GM19324 (cell line): ENCODE results near the gene MBNL2.
A peak's percentile ranks its signal among the peaks of the same experiment; 100 is the strongest.
"Not testable (repeated sequence)": the region's sequence is repeated elsewhere in the genome, so short reads cannot be mapped to it uniquely, and the experiment has no call there.

Experiments used
- ATAC-seq: cut with Tn5 transposase; IDR thresholded peaks from one replicate; pipeline ENCODE4 v1.9.1; 2021; ENCODE audit warnings: mild to moderate bottlenecking, moderate library complexity; ENCODE audit not compliant: unreplicated experiment, low FRiP score

MBNL2 gene

DNA sequence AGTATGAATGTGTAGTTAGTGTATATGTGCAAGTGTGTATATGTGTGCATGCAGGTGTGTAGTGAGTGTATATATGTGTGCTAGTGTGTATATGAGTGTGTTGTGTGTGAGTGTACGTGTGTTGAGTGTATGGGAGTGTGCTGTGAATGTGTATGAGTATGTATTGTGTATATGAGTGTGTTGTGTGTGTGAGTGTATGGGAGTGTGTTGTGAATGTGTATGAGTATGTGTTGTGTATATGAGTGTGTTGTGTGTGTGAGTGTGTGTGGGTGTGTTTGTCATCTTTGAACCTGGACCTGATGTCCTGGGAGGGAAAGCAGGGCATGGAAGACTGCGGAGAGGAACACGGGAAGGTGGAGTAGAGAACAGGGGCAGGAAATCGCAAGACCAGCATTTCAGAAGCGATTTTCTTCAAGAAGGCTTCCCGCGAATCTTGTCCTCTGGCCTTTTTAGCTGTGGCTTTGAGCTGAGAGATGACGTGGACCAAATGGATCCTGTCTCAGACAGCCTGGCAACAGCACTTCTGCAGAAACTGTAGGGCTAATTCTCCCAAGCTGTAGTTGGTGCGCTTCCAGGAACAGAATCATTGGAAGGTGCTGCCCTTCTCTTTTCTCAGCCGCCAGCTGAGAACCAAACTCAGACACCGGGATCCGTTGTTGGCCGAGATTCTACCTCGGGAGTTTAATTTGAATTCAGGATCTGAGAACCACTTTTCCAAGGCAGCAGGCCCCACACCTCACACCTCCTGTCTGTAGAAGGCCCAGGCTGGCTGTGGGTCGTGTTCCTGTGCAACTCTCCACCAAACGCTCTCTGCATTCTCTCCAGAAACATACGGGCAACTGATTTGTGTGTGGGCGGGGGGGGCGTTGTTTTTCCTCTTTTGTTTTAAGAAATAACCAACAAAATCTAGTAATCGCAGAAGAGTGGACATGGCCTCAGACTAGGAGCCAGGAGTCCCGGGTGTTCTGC lies 117.2 kb downstream of the MBNL2 start:
- no peak for ATAC-seq

DNA sequence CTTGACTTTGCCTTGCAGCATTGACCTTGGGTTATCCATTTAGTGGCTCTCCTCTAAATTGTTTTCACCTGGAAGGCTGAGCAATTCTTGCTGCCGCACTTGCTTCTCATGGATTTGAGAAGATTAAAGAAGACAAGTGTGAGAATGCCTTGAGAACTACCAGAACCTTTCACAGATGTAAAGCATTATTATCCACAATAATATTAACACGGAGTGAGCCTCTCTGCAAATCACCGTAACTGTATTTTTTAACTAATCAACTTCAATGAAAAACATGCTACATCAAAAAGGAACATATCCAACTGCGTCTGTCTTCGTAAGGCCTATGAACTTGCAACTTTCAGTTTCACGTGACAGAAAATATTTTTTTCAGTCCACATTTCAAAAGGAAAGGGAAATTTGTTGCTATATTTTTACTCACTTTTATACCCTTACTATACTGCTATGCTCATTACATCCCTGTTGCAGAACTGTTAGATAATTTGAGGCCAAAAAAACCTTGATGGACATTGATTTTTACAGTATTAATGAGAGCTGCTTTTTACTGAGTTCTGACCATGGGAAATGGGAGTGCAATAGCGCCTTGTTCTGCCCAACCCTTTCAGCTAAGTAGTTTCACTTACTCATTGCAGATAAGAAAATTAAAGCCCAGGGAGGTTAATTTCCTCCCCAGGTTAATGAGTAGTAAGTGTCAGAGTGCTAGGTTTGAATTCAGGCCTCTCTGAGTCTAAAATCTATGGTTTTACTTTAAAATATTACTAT lies 118.0 kb downstream of the MBNL2 start:
- peak; percentile 57 for ATAC-seq

DNA sequence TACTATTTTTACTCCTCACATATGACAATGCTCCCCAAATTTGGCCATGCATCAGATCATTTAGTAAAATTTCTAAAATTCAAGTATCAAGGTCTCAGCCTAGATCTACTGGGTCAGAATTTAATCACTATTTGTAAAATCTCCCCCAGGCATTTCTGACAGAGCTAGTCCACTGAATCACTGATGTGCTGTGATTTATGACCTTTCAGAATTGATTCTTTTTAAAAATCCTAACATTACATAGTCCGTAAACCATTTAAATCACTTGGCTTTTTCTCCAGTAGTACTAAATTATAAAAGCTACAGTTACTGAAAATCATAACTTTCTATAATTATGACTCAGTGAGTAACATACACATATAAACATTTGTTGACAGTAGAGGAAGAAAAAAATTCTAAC lies 119.0 kb downstream of the MBNL2 start:
- ATAC-seq, result no peak

DNA sequence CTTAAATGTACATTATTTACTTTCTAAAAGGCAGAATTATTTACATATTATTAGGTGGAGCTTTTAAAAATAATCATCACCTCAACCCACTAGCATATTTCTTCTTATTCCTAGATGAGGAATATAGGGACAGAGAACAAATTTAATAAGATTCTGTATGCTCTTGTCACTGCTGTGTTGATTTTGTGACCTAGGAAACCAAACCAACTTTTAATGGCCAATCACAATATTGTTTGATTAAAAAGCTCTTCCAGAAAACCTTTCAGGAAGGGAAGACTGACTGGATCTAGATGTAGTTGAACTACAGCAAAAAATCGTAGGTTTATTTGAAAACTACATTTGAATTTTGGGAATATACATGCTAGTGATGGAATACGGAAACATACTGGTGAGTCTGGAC lies 120.0 kb downstream of the MBNL2 start:
- ATAC-seq, result no peak

DNA sequence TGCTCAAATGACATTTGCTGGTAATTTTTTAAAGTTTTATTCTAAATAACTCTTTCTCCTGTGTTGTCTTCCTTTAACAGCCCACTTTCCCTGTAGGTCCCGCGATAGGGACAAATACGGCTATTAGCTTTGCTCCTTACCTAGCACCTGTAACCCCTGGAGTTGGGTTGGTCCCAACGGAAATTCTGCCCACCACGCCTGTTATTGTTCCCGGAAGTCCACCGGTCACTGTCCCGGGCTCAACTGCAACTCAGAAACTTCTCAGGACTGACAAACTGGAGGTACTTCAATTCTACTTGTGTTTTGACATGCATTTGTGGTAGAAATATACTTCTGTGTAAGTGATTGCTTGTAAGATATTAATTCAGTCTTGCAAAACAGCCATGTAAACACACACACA lies 120.8 kb downstream of the MBNL2 start:
- no peak for ATAC-seq

DNA sequence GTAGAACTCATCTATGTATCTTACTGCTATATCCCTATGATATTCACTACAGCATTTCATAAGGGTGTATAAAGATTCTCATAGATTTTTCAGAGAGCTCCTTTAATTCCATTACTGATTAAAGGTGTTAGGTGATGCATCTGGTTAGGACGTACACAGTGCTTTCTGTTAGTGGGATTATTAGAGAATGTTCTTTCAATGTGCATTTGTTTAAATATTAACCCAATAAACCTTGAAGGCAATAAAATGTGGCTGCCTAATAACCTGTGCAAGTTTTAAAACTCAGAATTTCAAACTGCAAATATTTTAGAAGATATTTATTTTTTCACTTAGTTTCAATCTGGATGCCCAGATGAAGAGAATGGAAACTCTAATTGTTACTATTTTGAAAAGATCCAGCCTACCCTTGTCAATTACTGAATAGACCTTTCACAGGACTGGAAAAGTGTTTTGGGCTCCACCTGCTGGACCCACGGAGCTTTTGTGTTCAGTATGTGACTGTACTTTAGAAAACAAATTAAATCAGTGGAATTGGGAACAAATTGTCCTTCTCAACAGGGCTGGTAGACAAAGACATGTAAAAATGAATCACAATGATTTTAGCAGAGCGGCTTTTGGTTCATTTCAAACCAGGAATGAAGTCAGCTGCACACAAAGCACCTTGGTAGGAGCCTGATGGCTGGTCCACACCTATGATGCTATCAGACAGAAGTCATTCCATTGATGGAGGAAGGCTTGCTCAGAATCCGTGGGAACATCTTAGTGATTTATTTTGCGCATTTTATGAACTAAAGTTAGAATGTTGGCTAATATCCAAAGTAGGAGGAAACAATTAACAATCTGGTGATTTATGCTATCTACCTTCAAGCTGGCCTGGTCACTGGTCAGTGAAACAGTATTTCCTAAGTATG lies 122.4 kb downstream of the MBNL2 start:
- peak; percentile 52 for ATAC-seq

DNA sequence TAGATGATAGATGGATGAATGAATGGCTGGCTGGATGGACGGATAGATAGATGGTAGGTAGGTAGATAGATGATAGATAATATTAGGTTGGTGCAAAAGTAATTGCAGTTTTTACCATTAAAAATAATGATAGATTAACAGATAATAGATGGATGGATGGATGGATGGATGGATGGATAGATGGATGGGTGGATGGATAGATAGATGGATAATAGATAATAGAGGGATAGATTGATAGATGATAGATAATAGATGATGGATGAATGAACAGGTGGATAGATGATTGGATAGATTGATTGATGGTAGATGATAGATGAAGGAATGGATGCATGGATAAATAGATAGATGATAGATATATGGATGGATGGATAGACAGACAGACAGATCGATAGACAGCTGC lies 124.0 kb downstream of the MBNL2 start:
- no peak for ATAC-seq

DNA sequence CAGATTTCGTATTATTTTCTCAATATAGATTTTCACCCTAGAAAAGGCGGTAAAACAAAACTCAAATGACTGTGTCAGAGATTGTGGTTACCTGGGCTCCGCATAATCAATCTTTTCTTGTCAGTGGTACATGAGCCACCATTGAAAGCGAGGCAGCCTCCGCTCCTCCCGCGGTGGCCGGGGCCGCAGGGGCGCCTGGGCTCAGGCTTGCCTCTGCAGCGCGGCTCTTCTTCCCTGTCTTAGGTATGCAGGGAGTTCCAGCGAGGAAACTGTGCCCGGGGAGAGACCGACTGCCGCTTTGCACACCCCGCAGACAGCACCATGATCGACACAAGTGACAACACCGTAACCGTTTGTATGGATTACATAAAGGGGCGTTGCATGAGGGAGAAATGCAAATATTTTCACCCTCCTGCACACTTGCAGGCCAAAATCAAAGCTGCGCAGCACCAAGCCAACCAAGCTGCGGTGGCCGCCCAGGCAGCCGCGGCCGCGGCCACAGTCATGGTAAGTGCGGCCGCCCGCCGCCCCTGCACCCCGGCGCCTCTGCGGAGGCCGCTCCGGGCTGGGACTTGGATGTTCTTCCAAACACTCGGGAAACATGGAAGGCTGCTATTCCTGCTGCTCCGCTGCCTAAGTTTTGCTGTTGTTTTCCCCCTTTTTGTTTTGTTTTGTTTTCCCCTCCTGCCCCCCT lies 124.6 kb downstream of the MBNL2 start:
- ATAC-seq, result no peak

DNA sequence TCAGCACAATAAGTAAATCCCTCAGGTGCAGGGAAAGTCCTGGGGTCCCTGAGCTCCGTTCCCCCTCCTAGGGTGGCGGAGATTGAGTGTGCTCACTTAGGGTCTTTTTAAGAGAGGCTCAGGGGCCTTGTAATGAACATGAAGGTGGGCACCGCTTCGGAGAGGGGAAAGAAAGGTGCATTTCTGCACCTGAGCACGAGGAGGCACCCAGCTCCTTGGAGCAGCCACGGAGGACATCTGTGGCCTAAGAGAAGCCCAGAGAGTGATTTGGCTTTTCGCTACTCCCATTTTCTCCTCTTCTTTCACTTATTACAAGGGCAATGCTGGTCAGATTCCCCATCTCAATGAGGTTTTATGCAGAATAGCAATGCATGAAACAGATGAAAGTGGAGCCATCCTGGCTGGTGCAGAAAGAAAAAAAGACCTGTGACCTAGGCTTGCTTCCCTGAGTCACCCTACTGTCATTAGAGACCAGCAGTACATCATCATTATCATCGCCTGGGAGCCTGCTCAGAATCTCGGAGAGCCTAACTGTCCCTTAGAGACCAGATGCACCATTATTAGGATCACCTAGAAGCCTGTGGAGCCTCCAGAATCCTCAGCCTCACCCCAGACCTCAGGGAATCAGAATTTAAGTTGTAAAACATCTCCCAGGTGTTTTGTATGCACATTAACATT lies 125.3 kb downstream of the MBNL2 start:
- no peak for ATAC-seq

DNA sequence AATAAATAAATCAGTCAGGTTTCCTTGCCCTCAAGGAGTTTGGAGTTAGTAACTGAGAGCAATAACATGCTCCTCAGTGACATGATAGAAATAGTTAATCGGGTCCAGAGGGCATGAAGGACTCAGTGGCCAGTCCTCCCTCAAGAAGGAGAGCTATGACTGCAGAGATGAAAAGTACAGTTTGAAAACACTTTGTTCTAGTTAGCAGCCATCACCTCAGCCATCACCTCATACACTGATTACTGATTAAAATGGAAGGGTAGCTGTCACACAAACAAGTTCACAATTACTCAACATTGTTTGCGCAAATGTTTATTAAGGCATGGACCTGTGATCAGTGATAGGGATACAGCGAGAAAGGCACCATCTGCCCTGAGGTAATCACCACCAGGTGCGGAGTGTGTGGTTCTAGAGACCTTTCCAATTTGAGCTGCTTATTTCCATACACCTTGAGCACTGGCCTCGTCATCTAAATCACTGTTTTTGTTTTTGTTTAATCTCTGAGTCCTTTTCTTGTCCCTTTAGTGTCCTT lies 126.5 kb downstream of the MBNL2 start:
- ATAC-seq, result no peak

DNA sequence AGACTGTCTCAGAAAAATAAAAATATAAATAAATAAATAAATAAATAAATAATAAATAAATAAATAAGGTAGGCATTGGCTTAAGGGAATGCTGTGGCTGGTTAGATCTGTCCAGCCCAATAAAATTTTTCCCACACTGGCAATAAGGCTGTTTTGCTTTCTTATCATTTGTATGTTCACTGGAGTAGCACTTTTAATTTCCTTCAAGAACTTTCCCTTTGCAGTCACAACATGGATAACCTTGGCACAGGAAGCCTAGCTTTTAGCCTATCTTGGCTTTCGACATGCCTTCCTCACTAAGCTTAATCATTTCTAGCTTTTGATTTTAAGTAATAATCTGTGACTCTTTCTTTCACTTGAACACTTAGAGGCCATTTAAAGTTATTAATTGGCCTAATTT lies 129.9 kb downstream of the MBNL2 start:
- not testable (repeated sequence) for ATAC-seq

DNA sequence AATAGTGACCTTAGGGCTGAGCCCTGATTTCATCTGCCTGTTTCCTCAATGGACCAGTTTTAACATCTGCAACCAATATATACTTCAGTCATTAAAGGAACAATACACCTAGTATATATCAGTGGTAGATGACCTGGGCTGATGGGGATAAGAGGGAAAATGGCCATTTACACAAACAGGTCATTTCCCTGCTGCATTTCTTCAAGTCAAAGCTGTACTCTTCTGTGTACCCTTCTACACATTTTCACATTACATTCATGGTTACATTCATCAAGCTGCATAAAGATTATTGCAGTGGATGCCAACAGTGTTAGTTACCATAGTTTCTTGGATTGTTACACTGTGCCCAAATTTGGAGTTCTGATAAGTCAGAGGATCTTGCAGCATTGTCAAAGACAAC lies 130.7 kb downstream of the MBNL2 start:
- ATAC-seq, result no peak

DNA sequence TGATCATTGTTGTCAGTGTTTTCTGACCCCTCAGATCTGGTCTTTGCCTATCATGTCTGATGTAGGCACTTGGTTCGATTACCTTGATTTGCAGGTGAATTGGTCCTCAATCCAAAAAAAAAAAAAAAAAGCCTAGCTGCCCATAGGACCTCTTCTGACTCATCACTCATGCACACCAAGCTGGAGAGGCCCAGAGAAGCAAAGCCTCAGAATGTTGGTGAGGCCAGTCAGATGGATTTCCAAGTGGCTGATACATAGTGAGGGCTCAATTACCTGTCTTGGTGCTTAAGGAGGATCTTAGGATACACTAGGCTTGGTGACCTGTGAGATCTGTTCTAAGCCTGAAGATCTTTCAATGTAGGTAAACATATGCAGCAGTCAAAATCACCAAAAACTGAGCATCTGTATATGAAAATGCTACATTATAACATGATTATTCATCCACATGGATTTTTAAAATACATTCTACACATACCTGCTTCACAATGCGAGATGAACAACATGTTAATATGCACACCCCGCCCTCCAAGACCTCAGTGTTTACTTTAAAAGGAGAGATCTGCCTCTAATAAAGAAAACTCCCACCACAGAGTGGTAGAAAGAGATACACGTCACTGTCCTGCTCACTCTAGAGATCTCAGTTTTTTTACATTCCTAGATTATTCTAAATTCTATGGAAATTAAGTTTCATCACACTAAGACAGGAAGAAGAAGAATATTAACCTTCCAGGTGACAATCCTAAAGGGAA lies 132.0 kb downstream of the MBNL2 start:
- no peak for ATAC-seq

DNA sequence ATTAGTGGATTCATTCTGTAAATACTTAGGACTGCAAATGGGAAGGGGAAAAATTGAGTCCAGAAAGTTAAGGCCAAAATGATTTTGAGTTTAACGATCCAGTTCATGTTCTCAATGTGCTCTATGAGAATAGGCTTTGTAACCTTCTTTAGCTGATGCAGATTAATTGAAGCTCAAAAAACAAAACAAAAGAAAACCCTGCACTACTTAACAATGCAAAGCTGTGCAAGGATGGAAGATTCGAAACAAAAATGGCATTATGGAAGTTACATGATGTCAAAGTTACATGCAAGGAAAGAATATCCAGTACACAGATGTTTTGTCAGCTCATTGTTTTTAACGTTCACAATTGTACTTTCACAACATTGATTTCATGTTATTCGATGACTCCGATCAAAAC lies 132.7 kb downstream of the MBNL2 start:
- no peak for ATAC-seq

DNA sequence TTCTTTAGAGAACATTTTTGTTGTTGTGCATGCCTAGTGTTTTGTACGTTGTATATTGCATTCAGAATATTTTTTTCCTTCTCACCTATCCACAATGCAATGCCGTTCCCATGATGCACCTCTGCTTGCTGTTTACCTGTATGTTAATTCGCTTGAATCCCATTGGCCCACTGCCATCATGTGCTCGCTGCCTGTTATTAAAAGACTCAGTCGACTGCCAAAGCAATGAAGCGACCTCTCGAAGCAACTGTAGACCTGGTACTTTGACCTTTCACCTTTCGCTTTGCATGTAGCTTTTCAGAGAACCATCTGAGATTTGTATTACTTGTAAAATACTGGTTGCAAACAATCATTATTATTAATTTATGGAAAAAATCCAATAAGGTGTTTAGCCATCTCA lies 134.5 kb downstream of the MBNL2 start:
- no peak for ATAC-seq

DNA sequence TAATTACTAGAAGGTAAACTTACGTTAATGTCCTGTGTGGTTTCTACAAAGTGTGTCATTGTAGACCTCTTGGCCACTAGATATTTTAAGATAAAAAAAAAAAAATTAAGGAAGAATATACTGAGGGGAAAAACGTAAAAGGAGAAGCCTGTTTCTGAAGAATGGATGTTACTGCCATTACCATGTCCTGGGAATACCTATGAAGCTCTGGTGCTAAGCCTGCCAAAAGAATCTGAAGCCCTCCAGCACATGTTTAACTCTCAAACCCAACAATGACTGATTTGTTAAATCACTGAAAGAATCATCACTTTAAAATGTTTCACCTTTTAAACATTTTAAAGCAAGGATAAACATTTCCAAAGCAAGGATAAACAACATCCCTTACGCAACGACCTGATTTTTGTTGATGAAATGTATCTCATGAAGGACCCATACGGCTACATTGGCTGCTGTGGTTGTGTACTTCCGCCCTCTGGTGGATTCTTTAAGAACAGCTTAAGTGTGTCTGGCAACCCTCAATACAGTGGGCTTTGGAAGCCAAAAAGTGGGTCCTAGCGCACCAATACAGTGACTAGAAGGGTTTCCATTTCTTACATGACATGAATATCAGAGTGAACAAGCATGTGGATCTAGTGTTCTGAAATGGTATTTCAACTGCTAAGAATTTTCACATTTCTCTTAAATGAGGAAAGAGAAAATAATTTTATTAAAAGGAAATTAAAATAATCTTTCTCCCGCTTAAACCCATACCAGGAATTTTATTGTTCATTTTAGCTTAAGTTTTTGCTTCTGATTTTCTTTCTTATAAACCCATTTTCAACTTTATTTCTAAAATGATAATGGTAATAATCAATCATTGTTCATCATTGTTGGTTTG lies 137.3 kb downstream of the MBNL2 start:
- peak; percentile 69 for ATAC-seq

DNA sequence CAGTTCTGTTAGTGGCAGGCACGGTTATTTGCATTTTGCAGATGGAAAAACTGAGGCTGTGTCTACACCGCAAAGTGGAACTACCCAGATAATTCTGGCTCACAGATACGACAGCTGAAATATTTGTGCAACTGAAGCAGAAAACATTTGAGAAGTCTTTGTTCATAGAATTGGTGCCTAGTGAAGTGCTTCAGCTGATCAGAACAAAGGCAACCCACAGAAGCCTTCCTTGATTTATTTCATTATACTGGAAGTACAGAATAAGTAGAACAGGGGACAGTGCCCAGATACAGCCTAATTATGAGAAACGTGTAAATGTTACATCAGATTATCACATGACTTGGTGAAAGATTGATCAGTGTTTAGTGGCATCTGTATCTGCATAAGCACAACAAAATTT lies 138.5 kb downstream of the MBNL2 start:
- no peak for ATAC-seq

DNA sequence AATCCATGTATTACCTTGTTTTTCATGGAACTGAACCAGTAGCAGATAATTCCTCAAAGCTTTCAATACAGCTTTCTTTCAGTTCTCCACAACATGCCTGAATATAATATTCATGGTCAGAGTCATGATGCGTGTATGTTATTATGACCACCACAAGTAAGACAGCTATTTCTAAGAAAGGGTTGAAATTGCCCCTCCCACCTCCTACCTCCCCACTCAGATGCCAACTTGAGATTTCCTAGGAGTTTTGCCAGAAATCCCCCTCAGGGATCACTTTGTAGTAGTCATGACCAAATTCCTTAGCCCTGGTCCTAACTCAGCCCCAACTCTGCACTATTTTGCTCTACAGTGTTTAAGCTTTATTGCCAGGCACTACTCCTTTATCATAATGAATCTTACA lies 141.9 kb downstream of the MBNL2 start:
- no peak for ATAC-seq
